Upper lobe of left lung (tissue), 4 donors: ENCODE measurements around the gene CDK6.

Experiments used
- CTCF ChIP-seq, 6 experiments: fragments of 450-650 bp in 4 of 6; fragments of 200-600 bp in 2 of 6; sonication (generic) in 2 of 6; IDR thresholded peaks; one replicate each; pipeline ENCODE4 v1.5.1; 2016 to 2019; ENCODE audit warnings: antibody characterized with exemption in 6 of 6
- POLR2A ChIP-seq, 4 donors: fragments of 450-650 bp; IDR thresholded peaks; one replicate each; pipeline ENCODE4 v1.5.1; 2016 to 2017; ENCODE audit warnings: antibody characterized with exemption in 4 of 4, mild to moderate bottlenecking in 2 of 4
- POLR2AphosphoS5 ChIP-seq, 2 donors: sonication (generic); formaldehyde crosslinking; IDR thresholded peaks; one replicate each; pipeline ENCODE4 v1.5.1; 2017; ENCODE audit warnings: antibody characterized with exemption in 2 of 2

- TF ChIP-seq CTCF (IDR thresholded peaks at IDR 0.05) (no peak), POLR2A (IDR thresholded peaks at IDR 0.05) (no peak), POLR2AphosphoS5 (IDR thresholded peaks at IDR 0.05) (no peak)
Measured at GRCh38 chr7:92685136-92686042, 151.0 kb downstream of the CDK6 start.
